Cardiac muscle cell (in vitro differentiated cells and primary cell): Measurements from ENCODE around the gene ARSA. TPM values are rescaled to one million over a fixed set of nuclear protein-coding genes. Genes with fewer than 3 reads are reported as not detected.

Experiments
- DNase-seq, 2 donors: peaks; one replicate each; pipeline versions ENCODE4 v3.0.0 to v3.0.0-alpha.2; 2010 to 2017; ENCODE audit warnings: low read depth in 1 of 2, low spot score in 1 of 2
- H3K27ac ChIP-seq: fragments of 200-600 bp; sonication (generic); 2 replicates; pipeline ENCODE4 v1.5.1; 2016
- H3K27me3 ChIP-seq: fragments of 200-600 bp; sonication (generic); 2 replicates; pipeline ENCODE4 v1.6.0; 2016; ENCODE audit warnings: control low read depth
- H3K36me3 ChIP-seq: fragments of 200-600 bp; sonication (generic); 2 replicates; pipeline ENCODE4 v1.5.1; 2016; ENCODE audit warnings: control low read depth
- H3K4me1 ChIP-seq: fragments of 200-600 bp; sonication (generic); 2 replicates; pipeline ENCODE4 v1.8.1; 2017; ENCODE audit warnings: low read depth, mild to moderate bottlenecking, mixed run types
- H3K4me3 ChIP-seq: fragments of 200-600 bp; sonication (generic); 2 replicates; pipeline ENCODE4 v1.5.1; 2016; ENCODE audit warnings: mild to moderate bottlenecking
- H3K9me3 ChIP-seq: fragments of 200-600 bp; sonication (generic); 2 replicates; pipeline ENCODE4 v1.5.1; 2017; ENCODE audit warnings: low read depth, mild to moderate bottlenecking, control low read depth
- polyA plus RNA-seq: library from polyadenylated mRNA; unstranded; fragments of >200 nt; fragmentation: Nextera tagmentation; extraction: Ambion mirVana; gene quantifications from 2 replicates; pipeline ENCODE4 v1.2.1, GENCODE V29; 2016
- total RNA-seq: library from RNA; depleted of rRNA; stranded (reverse); fragments of >200 nt; gene quantifications from 2 replicates; pipeline ENCODE4 v1.2.3, GENCODE V29; 2016
- TF ChIP-seq, protein P1 (sequence below): IDR thresholded peaks from 2 replicates; pipeline ENCODE4 v1.5.1; 2012; ENCODE audit warnings: low read depth, mild to moderate bottlenecking, low read length

The ARSA gene
- total and polyA plus RNA-seq, 2 experiments from 2014 or later: 16.8 to 58.1 TPM

DNA sequence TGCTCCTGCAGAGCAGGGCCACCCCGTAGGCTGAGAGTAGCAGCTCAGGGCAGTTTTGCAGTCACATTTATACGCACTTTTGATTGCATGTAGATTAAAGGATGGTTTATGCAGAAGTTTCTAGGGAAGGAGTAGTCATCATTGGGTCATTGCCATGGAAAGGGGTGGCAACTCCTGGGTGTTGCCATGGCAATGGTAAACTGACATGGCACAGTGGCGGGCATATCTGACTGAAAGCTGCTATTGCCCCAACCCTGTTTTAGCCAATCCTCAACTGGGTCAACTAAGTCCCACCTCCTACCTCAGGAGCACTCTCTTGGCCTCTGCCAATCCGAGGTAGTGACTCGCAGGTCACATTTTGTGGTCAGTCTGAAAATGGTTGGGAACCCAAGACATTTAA is 2.4 kb upstream of the ARSA start:
- H3K9me3 ChIP-seq: no peaks in the 10 kb centered on the region
- no peaks in the 10 kb centered on the region for H3K36me3 ChIP-seq
- H3K27me3 ChIP-seq: no peaks in the 10 kb centered on the region
- H3K27ac ChIP-seq: no peak overlapping the region
- no peak for DNase-seq
- H3K4me3 ChIP-seq: no peak overlapping the region
- TF ChIP-seq, protein P1, sequence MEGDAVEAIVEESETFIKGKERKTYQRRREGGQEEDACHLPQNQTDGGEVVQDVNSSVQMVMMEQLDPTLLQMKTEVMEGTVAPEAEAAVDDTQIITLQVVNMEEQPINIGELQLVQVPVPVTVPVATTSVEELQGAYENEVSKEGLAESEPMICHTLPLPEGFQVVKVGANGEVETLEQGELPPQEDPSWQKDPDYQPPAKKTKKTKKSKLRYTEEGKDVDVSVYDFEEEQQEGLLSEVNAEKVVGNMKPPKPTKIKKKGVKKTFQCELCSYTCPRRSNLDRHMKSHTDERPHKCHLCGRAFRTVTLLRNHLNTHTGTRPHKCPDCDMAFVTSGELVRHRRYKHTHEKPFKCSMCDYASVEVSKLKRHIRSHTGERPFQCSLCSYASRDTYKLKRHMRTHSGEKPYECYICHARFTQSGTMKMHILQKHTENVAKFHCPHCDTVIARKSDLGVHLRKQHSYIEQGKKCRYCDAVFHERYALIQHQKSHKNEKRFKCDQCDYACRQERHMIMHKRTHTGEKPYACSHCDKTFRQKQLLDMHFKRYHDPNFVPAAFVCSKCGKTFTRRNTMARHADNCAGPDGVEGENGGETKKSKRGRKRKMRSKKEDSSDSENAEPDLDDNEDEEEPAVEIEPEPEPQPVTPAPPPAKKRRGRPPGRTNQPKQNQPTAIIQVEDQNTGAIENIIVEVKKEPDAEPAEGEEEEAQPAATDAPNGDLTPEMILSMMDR: no peak
- peaks cover 4% of the 10 kb centered on the region for H3K4me1 ChIP-seq

DNA sequence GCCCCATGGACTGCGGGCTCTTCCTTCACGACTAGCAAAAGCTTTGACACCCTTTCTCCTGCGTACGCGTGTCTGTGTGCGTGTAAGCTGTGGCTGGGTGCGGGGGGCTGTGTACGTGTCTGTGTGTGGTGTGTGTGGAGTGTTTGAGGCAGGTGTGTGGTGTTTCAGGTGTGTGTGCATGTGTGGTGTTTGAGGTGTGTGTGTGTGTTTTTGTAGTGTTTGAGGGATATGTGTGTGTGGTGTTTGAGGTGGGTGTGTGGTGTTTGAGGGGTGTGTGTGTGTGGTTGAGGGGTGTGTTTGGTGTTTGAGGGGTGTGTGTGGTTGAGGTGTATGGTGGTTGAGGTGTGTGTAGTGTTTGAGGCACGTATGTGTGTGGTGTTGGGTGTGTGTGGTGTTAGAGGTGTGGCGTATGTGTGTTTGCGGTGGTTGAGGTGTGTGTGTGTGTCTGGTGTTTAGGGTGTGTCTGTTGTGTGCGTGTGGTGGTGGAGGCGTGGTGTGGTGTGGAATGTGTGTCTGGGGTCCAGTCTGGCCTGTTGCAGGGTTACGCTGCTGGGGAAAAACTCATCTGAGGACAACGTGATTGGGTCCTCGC is 687 bp upstream of the ARSA start:
- no peak for DNase-seq
- H3K36me3 ChIP-seq: no peaks in the 10 kb centered on the region
- TF ChIP-seq, protein P1: no peak
- no peaks in the 10 kb centered on the region for H3K27me3 ChIP-seq
- H3K9me3 ChIP-seq: no peaks in the 10 kb centered on the region
- H3K4me1 ChIP-seq: peaks cover 4% of the 10 kb centered on the region
- H3K27ac ChIP-seq: peak overlapping the region; percentile 40
- peak overlapping the region; percentile 98 for H3K4me3 ChIP-seq

DNA sequence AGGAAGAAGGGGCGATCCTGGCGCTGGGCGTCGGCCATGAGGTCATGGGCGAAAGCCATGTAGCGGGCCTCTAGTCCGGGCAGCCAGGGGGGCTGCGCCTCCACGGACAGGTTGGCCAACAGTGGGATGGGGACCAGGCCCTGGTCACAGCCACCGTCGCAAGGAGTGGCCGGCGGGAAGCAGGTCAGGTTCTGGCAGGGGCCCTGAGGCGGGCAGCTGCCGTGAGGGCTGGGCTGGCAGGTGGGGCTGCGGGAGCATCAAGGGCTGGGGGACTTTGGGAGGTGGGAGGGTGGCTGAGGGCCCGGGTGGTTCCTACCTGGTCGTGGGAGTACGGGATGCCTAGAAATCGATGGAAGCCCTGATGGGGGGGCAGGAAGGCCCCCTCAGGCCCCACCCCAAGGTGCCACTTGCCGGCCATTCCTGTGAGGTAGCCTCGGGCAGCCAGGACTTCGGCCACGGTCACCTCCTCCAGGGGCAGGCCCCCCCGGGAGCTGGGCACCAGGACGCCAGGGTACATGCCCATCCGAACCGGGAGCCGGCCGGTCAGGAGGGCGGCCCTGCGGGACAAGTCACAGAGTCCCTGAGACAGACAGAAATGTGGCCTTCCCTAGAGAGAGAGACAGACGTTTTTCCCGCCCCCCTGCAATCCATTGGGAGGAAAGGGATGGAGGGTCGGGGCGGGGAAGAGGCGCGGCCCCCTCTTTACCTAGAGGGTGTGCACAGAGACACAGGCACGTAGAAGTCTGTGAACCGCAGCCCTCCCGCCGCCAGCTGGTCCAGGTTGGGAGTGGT is 906 bp downstream of the ARSA start:
- no peak overlapping the region for H3K27ac ChIP-seq
- no peaks in the 10 kb centered on the region for H3K27me3 ChIP-seq
- TF ChIP-seq, protein P1: no peak
- peaks cover 7% of the 10 kb centered on the region for H3K4me1 ChIP-seq
- no peaks in the 10 kb centered on the region for H3K36me3 ChIP-seq
- no peak for DNase-seq
- no peaks in the 10 kb centered on the region for H3K9me3 ChIP-seq
- H3K4me3 ChIP-seq: peak overlapping the region; percentile 98

DNA sequence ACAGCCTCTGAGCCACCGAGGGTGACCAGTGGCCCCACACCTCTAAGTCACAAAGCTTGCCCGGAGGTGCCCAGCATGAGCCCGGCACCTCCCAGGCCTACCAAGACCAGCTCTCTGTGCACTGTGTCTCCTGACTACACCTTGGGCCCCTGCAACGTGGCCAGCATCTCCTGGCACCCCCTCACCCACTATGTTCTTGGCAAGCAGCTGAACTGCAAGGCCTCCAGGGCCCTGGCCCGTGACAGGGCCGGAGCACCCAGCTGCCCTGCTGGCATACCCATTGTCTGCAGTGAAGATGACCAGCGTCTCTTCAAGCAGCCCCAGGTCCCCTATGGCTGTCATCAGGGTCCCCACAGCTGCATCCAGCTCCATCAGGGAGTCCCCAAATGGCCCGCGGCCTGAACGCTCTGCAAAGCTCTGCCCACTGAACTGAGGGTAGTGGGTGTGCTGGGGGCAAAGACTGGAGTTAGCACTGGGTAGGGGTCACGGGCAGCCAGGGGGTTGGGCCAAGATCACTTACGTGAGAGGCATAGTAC is 1.6 kb downstream of the ARSA start:
- H3K9me3 ChIP-seq: no peaks in the 10 kb centered on the region
- no peak for DNase-seq
- TF ChIP-seq, protein P1: no peak

DNA sequence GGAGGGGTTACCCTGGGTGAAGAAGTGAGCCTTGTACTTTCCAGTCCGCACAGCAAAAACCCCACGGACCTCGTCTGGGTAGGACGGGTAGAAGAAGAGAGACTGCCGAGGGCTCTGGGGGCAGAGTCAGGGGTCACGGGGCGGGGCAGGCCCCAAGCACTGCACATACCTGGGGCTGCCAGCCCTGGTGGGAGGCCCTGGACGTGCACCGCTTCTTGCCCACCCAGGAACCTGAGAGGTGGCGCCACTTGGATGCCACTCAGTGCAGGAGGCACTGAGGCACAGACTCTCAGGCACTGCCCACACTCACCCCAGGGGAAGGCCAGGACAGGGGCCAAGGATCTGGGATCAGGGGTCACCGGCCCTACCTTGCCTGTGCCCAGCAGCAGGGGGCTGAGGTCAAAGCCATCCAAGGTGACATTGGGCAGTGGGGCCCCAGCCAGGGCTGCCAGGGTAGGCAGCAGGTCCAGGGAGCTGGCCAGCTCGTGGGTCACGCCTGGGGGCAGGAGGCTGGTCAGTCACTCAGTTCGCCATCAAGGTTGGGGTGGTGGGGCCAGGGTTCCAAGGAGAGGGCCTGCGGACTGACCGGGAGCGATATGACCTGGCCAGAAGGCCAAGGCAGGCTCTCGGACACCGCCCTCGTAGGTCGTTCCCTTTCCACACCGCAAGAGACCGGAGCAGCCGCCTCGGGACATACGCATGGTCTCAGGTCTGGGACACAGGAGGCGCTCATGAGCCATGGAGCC is 2.2 kb downstream of the ARSA start:
- Histone ChIP-seq H3K4me3 (no peak overlapping the region), H3K27me3 (no peaks in the 10 kb centered on the region), H3K4me1 (peaks cover 14% of the 10 kb centered on the region), H3K36me3 (no peaks in the 10 kb centered on the region), H3K9me3 (no peaks in the 10 kb centered on the region), H3K27ac (no peak overlapping the region)
- no peak for DNase-seq
- TF ChIP-seq, protein P1: no peak

More for the DNA sequence above, 1.6 kb downstream of the ARSA start:
- no peaks in the 10 kb centered on the region for H3K27me3 ChIP-seq
- no peaks in the 10 kb centered on the region for H3K36me3 ChIP-seq
- H3K4me3 ChIP-seq: no peak overlapping the region
- H3K27ac ChIP-seq: no peak overlapping the region
- peaks cover 12% of the 10 kb centered on the region for H3K4me1 ChIP-seq
